Suprapubic skin (tissue), 3 donors: ENCODE data around the gene CENPX.

Experiments used
- EP300 ChIP-seq: sonication (generic); formaldehyde crosslinking; IDR thresholded peaks from one replicate; pipeline ENCODE4 v1.6.1; 2017; ENCODE audit warnings: antibody characterized with exemption
- POLR2A ChIP-seq, 2 donors: fragments of 450-650 bp; IDR thresholded peaks; one replicate each; pipeline ENCODE4 v1.6.1; 2017; ENCODE audit warnings: antibody characterized with exemption in 2 of 2, mild to moderate bottlenecking in 2 of 2, moderate library complexity in 2 of 2
- TF ChIP-seq, protein P1 (sequence below), 2 donors: fragments of 200-600 bp in 1 of 2; fragments of 450-650 bp in 1 of 2; sonication (generic) in 1 of 2; IDR thresholded peaks; one replicate each; pipeline ENCODE4 v1.5.1; 2016 to 2019; ENCODE audit warnings: antibody characterized with exemption in 2 of 2, mild to moderate bottlenecking in 1 of 2, moderate library complexity in 1 of 2

DNA sequence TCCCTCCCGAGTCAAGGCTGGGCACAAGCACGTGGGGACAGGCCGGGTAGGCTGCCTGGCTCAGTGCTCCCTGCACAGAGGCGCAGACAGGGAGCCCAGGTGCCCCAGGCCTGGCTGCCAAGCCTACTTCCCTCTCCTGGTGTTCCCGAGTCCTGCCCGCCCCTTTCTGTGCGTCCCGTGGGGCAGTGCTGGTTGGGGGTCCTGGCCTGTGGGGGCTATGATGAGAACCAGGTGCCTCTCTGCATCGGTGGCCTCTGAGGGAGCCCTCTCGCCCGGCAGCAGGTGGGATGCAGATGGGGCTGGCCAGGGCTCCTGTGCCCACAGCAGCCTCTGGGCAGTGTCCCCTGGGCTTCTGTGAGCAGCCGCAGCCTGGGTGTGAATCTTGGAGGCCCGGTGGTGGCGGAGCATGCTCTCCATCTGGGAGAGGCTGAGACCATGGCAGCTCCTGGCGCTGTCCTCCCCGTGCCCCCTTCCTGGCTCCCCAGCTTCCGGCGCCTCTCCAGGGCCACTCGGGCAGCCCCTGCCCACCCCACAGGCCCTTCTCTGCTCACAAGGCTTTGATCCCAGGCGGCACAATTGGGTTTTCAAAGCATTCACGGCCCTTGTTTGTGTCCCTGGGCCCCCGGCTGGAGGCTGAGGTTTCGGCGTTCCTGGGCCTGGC, 7.2 kb downstream of the CENPX start:
- TF ChIP-seq POLR2A (IDR thresholded peaks at IDR 0.05) (no peak), EP300 (no peak)
- TF ChIP-seq, protein P1, sequence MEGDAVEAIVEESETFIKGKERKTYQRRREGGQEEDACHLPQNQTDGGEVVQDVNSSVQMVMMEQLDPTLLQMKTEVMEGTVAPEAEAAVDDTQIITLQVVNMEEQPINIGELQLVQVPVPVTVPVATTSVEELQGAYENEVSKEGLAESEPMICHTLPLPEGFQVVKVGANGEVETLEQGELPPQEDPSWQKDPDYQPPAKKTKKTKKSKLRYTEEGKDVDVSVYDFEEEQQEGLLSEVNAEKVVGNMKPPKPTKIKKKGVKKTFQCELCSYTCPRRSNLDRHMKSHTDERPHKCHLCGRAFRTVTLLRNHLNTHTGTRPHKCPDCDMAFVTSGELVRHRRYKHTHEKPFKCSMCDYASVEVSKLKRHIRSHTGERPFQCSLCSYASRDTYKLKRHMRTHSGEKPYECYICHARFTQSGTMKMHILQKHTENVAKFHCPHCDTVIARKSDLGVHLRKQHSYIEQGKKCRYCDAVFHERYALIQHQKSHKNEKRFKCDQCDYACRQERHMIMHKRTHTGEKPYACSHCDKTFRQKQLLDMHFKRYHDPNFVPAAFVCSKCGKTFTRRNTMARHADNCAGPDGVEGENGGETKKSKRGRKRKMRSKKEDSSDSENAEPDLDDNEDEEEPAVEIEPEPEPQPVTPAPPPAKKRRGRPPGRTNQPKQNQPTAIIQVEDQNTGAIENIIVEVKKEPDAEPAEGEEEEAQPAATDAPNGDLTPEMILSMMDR (IDR thresholded peaks at IDR 0.05) = no peak
